Right atrium auricular region (tissue), 2 donors: ENCODE results near the gene POLD2. TPM values are rescaled to one million over a fixed set of nuclear protein-coding genes. Genes with fewer than 3 reads are reported as not detected.

Experiments used
- DNase-seq: peaks from one replicate; pipeline ENCODE4 v3.0.0-alpha.2; 2019; ENCODE audit warnings: low spot score
- H3K27ac ChIP-seq, 2 donors: fragments of 200-600 bp; sonication (generic); 1 replicate in 1 of 2; 2 replicates in 1 of 2; pipeline ENCODE4 v1.5.1; 2016 to 2019
- H3K27me3 ChIP-seq, 2 donors: fragments of 200-600 bp; sonication (generic); one replicate each; pipeline versions ENCODE4 v1.5.1 to v1.6.0; 2017 to 2019
- H3K36me3 ChIP-seq: fragments of 200-600 bp; sonication (generic); one replicate; pipeline ENCODE4 v1.5.1; 2016
- H3K4me1 ChIP-seq, 2 donors: fragments of 200-600 bp; sonication (generic); one replicate each; pipeline versions ENCODE4 v1.5.1 to v1.6.0; 2017 to 2019
- H3K4me3 ChIP-seq, 2 donors: fragments of 200-600 bp; sonication (generic); 1 replicate in 1 of 2; 2 replicates in 1 of 2; pipeline ENCODE4 v1.5.1; 2017 to 2019; ENCODE audit warnings: mild to moderate bottlenecking in 1 of 2, moderate library complexity in 1 of 2
- H3K9me3 ChIP-seq, 2 donors: fragments of 200-600 bp; sonication (generic); one replicate each; pipeline ENCODE4 v1.5.1; 2019
- total RNA-seq, 2 donors: library from RNA; depleted of rRNA; stranded (reverse); fragments of >200 nt; gene quantifications; one replicate each; pipeline ENCODE4 v1.1.0, GENCODE V29; 2016
- TF ChIP-seq, protein P1 (sequence below), 2 donors: fragments of 200-600 bp; sonication (generic); IDR thresholded peaks; one replicate each; pipeline ENCODE4 v1.5.1; 2019; ENCODE audit warnings: antibody characterized with exemption in 2 of 2

The POLD2 gene
- total RNA-seq, 2 donors from 2014 or later: 71.4 to 76.5 TPM

DNA sequence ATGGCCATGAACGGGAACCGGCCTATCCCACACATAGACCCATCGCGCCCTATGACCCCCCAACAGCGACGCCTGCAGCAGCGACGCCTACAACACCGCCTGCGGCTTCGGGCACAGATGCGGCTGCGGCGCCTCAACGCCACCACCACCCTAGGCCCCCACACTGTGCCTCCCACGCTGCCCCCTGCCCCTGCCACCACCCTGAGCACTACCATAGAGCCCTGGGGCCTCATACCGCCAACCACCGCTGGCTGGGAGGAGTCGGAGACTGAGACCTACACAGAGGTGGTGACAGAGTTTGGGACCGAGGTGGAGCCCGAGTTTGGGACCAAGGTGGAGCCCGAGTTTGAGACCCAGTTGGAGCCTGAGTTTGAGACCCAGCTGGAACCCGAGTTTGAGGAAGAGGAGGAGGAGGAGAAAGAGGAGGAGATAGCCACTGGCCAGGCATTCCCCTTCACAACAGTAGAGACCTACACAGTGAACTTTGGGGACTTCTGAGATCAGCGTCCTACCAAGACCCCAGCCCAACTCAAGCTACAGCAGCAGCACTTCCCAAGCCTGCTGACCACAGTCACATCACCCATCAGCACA is 9.5 kb downstream of the POLD2 start:
- no peak overlapping the region for H3K4me3 ChIP-seq
- H3K9me3 ChIP-seq: no peaks in the 10 kb centered on the region
- TF ChIP-seq, protein P1, sequence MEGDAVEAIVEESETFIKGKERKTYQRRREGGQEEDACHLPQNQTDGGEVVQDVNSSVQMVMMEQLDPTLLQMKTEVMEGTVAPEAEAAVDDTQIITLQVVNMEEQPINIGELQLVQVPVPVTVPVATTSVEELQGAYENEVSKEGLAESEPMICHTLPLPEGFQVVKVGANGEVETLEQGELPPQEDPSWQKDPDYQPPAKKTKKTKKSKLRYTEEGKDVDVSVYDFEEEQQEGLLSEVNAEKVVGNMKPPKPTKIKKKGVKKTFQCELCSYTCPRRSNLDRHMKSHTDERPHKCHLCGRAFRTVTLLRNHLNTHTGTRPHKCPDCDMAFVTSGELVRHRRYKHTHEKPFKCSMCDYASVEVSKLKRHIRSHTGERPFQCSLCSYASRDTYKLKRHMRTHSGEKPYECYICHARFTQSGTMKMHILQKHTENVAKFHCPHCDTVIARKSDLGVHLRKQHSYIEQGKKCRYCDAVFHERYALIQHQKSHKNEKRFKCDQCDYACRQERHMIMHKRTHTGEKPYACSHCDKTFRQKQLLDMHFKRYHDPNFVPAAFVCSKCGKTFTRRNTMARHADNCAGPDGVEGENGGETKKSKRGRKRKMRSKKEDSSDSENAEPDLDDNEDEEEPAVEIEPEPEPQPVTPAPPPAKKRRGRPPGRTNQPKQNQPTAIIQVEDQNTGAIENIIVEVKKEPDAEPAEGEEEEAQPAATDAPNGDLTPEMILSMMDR (IDR thresholded peaks at IDR 0.05): no peak
- no peak for DNase-seq
- no peaks in the 10 kb centered on the region for H3K27me3 ChIP-seq
- peaks cover 89% of the 10 kb centered on the region for H3K36me3 ChIP-seq
- H3K27ac ChIP-seq: peak overlapping the region; percentile 54 to 75
- peaks cover 0 to 24% of the 10 kb centered on the region in 2 donors for H3K4me1 ChIP-seq

DNA sequence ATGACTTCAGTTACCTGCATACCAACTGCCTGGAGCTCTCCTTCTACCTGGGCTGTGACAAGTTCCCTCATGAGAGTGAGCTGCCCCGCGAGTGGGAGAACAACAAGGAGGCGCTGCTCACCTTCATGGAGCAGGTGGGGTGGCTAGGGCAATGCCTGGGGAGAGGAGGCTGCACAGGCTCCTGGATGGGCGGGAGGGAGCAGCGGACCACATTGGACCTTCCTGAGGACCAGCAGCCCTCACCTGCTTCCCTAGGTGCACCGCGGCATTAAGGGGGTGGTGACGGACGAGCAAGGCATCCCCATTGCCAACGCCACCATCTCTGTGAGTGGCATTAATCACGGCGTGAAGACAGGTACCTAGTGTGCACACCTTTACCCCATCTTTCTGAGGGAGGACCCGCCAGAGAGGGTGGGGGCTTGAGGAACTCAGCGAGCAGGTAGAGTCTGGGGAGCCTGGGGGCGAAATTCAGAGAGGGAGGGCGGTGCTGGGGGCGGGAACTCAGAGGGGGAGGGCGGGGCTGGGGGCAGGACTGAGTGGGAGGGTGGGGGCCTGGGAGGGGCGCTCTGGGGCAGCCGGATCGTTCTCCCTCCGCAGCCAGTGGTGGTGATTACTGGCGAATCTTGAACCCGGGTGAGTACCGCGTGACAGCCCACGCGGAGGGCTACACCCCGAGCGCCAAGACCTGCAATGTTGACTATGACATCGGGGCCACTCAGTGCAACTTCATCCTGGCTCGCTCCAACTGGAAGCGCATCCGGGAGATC is 10.2 kb downstream of the POLD2 start:
- Histone ChIP-seq H3K36me3 (peaks cover 94% of the 10 kb centered on the region), H3K4me3 (no peak overlapping the region)

DNA sequence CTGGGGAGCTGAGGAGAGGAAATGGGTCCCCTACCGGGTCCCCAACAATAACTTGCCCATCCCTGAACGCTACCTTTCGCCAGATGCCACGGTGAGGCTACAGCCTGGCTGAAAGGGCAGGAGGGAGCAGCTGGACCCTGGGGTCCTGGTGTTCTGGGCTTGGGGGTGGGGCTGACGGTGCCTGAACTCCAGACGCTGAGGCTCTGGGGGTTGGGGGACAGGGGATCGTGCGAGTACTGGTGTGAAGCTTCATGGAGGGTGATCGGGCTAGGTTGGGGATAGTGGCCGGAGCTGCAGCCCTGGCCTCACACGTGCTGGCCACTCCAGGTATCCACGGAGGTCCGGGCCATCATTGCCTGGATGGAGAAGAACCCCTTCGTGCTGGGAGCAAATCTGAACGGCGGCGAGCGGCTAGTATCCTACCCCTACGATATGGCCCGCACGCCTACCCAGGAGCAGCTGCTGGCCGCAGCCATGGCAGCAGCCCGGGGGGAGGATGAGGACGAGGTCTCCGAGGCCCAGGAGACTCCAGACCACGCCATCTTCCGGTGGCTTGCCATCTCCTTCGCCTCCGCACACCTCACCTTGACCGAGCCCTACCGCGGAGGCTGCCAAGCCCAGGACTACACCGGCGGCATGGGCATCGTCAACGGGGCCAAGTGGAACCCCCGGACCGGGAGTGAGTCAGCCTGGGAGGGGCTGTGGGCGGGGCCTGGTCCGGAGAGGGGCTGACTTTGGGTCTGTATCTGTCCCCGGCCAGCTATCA is 10.9 kb downstream of the POLD2 start:
- Histone ChIP-seq H3K27me3 (no peaks in the 10 kb centered on the region), H3K9me3 (no peaks in the 10 kb centered on the region), H3K27ac (no peak overlapping the region), H3K36me3 (peaks cover 94% of the 10 kb centered on the region), H3K4me3 (no peak overlapping the region), H3K4me1 (peaks cover 0 to 25% of the 10 kb centered on the region in 2 donors)
- no peak for DNase-seq
- TF ChIP-seq, protein P1 (IDR thresholded peaks at IDR 0.05): no peak

More for the DNA sequence above, 10.2 kb downstream of the POLD2 start:
- Histone ChIP-seq H3K27ac (peak overlapping the region in 1 of 2 donors; percentile 75), H3K4me1 (peaks cover 0 to 22% of the 10 kb centered on the region in 2 donors), H3K9me3 (no peaks in the 10 kb centered on the region), H3K27me3 (no peaks in the 10 kb centered on the region)
- TF ChIP-seq, protein P1 (IDR thresholded peaks at IDR 0.05): no peak
- no peak for DNase-seq

DNA sequence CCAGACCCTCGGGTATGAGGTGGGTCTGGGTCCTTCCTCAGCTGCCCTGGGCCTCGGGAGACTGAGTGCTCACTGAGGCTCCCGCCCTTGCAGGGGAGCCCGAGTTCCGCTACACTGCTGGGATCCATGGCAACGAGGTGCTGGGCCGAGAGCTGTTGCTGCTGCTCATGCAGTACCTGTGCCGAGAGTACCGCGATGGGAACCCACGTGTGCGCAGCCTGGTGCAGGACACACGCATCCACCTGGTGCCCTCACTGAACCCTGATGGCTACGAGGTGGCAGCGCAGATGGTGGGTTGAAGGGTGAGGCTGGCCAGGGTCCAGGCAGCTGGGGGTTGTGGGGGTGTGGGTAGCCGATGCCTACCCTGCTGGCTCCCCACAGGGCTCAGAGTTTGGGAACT is 11.6 kb downstream of the POLD2 start:
- TF ChIP-seq, protein P1 (IDR thresholded peaks at IDR 0.05): no peak
- Histone ChIP-seq H3K9me3 (no peaks in the 10 kb centered on the region), H3K4me1 (peaks cover 0 to 32% of the 10 kb centered on the region in 2 donors), H3K4me3 (no peak overlapping the region), H3K27ac (no peak overlapping the region), H3K36me3 (peaks cover 92% of the 10 kb centered on the region), H3K27me3 (no peaks in the 10 kb centered on the region)
- no peak for DNase-seq

DNA sequence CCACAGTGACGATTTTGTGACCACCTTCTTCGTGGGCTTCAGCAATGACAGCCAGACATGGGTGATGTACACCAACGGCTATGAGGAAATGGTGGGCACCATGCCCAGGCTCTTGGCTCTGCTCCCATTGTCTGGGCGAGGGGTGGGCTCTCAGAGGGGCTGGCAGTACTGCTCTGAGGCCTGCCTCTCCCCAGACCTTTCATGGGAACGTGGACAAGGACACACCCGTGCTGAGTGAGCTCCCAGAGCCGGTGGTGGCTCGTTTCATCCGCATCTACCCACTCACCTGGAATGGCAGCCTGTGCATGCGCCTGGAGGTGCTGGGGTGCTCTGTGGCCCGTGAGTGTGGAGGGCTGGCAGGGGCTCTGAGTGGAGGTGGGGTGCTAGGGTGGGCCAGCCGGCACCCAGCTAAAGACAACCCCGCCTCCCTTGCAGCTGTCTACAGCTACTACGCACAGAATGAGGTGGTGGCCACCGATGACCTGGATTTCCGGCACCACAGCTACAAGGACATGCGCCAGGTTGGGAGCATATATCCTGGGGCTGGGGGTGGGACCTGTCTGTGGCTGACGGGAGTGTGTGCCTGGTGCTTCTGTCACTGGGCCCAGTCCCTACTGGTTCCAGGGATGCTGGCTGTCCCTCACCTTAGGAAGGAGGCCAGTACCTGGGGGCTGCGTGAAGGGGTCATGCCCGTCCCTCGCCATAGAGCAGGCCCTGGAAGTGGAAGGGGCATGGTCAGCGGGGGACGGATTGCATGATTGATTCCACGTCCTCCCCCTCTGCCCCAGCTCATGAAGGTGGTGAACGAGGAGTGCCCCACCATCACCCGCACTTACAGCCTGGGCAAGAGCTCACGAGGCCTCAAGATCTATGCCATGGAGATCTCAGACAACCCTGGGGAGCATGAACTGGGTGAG is 12.4 kb downstream of the POLD2 start:
- Histone ChIP-seq H3K27me3 (no peaks in the 10 kb centered on the region), H3K27ac (no peak overlapping the region), H3K9me3 (no peaks in the 10 kb centered on the region), H3K36me3 (peaks cover 84% of the 10 kb centered on the region), H3K4me1 (peaks cover 0 to 38% of the 10 kb centered on the region in 2 donors), H3K4me3 (no peak overlapping the region)
- no peak for DNase-seq
- TF ChIP-seq, protein P1 (IDR thresholded peaks at IDR 0.05): no peak
